HG03064 (cell line): ENCODE results near the gene CAPRIN2.
A peak's percentile ranks its signal among the peaks of the same experiment; 100 is the strongest.

Source experiments
- ATAC-seq: cut with Tn5 transposase; IDR thresholded peaks from one replicate; pipeline ENCODE4 v1.9.1; 2021; ENCODE audit warnings: low read depth; ENCODE audit not compliant: unreplicated experiment

CAPRIN2 gene, protein sequence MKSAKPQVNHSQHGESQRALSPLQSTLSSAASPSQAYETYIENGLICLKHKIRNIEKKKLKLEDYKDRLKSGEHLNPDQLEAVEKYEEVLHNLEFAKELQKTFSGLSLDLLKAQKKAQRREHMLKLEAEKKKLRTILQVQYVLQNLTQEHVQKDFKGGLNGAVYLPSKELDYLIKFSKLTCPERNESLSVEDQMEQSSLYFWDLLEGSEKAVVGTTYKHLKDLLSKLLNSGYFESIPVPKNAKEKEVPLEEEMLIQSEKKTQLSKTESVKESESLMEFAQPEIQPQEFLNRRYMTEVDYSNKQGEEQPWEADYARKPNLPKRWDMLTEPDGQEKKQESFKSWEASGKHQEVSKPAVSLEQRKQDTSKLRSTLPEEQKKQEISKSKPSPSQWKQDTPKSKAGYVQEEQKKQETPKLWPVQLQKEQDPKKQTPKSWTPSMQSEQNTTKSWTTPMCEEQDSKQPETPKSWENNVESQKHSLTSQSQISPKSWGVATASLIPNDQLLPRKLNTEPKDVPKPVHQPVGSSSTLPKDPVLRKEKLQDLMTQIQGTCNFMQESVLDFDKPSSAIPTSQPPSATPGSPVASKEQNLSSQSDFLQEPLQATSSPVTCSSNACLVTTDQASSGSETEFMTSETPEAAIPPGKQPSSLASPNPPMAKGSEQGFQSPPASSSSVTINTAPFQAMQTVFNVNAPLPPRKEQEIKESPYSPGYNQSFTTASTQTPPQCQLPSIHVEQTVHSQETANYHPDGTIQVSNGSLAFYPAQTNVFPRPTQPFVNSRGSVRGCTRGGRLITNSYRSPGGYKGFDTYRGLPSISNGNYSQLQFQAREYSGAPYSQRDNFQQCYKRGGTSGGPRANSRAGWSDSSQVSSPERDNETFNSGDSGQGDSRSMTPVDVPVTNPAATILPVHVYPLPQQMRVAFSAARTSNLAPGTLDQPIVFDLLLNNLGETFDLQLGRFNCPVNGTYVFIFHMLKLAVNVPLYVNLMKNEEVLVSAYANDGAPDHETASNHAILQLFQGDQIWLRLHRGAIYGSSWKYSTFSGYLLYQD

DNA sequence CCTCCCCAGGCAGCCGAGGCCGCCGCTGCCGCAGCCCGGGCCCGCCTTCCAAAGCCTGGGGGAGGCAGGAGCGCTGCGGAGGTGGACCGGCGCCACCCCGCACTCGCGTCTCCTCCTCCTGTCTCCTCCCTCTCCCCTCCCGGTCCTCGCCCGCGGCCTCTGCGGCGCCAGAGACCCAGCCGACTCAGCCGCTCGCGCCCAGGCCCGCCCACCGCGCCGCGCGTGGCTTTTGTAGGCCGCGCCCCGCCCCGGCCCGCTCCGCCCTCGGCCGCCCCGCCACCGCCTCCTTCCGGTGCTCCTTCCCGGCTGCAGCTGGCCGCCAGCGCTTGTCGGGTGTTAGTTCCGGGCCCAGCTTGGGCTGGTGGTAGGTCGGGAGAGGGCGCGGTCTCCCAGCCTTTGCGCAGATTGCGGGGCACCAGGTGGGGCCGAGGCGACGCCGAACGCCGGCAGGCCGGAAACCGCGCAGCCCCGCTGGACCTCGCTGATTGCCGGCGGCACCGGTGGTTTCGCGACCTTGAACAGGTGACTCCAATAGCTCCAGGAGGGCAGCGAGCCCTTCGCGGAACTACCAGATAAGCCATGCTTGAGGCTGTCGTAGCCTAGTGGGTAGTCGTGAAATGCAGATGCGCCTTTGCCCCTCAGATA, at the start of gene CAPRIN2:
TSS of gene CAPRIN2 (minus strand) at position 202 of the 645 bp plus-strand sequence. CDS start 1,431 bp downstream, outside the sequence.
- ATAC-seq = peak; percentile 96

DNA sequence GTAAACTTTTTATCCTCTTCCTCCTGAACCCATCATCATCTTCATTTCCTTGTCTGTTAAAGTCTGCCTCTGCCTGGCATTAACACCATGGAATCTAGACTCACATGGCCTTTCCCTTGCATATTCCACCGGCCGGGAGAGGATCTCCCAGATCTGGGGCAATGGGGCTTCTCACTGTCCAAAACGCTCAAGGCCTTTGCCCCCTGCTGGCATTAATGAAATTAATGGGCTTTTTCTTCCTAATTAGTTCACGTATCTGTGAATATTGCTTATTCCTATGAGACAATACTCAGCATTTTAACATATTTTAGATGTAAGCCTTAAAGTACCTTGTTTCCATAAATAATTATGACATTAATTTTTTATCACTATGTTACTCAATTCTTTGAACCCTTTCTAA, 42.9 kb upstream of the CAPRIN2 start:
- ATAC-seq = no peak

DNA sequence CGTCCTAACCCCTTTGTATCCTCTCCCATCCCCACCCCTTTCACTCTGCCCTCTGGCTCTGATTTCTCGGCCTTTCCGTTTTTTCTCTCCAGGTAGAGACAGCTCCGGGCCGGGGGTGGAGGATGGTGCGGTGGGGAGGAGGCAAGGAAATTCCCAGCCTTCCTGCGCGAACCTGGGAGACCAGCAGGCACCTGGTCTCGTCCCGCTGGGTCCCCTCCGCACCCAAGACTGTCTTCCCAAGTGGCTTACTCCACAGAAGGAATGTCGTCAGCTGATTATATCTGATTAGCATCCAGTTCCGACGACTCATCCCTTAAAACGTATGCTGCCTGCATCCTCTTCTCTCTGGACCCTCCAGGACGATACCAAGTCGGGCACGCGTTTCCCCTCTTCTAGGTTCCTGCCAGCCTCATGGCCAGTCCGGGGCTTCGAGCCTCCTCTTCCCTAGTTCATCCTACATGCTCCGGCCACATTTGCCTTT, 42.2 kb upstream of the CAPRIN2 start:
- ATAC-seq = no peak

DNA sequence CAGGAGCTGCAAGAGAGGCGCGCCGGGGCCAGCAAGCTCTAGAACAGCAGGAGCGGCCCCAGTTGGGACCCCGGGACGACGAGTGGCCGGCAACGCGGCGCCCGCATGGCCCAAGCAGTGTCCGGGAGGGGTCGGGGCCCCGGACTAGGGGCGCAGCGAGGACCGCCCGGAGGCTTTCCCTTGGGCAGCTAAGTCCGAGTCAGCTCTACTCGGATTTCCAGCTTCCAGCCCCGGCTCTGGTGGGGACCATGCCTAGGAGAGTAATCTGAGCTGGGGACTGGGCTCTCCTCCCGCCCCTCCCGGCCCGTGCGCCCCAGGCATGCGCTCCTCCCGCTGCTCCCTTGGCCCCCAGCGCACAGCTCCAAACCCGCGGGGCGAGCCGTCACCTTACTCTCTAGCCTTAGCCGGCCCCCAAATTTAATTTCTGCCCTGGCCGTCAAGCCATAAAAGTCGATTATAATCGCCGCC, 41.6 kb upstream of the CAPRIN2 start:
- ATAC-seq = peak; percentile 17

DNA sequence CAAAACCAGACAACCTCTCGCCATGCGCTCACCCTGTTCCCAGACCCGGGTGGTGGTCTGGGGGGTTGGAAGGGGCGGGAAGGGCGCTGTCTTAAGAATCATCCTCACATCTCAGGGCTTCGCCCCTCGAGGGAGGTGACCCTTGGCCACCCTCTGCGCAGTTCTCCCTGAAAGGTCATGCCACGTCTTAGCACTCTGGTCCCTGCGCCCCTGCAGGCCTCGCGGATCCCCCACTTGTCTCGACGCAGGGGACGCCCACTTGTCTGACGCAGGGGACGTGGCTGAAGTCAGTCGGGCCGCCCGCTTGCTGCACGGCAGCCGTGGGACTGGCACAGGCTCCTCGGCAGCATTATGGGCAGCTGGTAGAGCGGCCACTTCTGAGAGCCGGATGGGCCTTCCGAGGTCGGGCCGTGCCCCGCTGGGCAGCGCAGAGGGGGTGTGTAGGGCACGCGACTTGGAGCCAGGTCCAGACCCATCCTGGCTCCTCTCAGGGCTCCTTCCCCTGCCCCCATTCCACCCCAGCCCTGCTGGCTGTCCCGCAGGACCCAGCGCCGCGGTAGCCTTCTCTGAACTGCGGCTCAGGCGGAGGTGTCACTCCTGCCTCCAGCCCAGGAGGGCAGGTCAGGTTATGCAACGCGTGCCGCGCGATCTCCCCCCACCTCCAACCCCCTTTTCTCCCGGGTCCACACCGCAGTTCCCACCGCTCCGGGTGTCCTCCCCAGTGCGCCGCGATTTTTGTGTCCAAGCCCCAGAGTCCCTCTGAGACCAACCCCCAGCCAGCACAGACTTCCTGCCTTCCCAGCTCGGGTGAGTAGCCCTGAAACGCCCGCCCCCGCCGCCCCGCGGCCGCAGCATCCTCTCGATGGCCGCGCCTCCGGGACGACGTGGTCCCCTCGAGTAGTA, 40.9 kb upstream of the CAPRIN2 start:
- peak; percentile 85 for ATAC-seq

DNA sequence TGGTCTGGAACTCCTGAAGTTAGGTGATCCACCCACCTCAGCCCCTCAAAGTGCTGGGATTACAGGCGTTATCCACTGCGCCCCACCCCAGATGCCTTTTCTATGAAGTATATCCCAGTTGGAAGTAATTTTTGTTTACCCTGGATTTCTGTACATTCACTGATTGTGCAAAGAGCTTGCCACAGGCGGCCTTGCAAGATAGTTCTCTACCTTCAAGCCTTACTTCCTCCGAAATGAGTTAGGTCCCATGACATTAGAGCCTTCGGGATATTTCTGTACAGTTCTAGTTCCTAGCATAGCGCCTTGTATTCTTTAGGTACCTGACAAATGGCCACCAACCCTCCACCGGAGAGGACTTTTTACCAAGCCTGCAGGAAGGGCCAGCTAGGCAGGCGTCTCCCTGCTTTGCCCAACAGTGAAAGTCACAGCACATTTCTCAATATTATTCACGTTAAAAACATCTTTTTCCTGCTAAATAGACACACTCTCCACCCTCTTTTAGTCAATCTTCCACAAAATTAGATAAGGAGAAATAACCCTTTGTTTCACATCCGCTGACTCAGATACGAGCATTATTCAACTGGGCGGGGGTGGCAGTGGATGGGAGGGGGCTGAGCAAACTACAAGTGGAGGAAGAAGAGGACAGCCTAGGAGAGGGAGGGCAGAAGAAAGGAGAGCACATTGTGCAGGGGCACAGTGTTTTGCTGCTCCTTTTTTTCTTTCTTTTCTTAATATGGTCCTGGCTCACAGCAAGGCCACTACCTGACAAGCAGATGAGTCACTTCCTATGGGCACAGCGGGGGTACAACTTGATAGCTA, 40.0 kb upstream of the CAPRIN2 start:
- ATAC-seq = no peak

DNA sequence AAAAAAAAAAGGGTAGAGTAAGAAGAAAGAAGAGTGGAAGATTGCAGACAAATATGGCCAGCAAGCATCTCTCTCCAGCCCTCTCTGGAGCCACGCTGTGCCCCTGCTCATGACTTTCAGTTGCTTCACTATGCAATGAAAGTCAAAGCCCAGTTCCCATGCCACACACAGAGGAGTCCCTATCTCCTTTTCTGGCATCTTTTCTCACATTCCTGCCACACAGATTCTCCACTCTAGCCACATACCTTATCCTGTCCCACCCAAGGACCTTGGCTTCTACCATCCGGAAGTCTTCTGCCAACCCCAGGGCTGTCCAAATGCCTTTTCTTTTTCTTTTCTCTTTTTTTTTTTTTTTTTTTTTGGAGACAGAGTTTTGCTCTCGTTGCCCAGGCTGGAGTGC, 39.3 kb upstream of the CAPRIN2 start:
- no peak for ATAC-seq

DNA sequence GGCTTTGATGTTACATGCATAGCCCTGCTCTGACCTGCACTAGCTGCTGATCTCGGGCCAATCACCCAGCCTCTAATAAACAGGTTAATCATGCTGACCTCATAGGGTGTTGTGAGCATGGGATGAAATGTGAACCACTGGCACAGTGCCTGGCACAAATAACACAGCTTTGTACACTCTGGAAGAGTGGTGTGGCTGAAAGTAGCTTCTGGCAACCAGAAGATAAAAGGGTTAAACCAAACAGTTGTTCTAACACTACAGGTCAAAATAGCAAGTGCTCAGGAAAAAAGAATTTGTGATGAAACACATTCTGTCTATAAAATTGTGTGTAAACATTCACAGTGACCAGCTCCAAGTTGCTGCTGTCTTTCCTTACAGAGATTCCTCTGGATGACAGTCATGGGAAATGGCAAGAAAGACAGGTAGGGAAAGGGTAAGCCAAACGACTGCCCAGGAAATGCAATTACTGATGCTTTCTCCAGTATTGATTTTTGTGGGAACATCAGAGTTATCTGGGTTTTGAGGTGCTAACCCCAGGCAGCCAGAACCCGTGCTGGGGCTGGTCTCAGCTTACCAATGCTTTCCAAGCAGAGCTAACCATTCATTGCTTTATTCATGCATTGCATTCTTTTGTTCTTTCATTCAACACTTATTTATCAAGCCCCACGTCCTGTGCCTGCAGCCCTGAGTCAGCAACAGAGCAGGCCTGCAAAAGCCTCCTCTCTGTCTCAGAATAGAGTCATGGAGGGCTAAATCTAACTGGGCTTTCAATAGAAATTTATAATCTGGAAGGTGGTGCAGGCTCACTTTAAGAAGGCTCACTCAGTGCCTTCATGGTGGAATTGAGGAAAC, 38.1 kb upstream of the CAPRIN2 start:
- no peak for ATAC-seq

DNA sequence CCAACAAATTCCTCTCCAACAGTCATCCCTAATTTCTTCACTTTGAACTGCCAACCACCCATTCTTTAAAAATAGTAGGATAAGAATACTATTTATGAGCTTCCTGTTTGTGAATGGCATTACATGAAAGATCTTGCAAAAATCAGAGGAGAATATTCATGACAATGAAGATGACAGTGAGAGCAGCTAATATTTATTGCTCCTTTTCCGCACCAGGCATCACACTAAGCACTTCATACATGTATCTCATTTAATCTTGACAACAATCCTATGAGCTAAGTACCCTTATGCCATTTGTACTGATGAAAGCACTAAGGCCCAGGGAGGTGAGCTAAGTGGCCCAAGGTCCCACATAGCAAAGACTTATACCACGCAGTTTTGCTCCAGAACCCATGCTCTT, 37.3 kb upstream of the CAPRIN2 start:
- no peak for ATAC-seq

DNA sequence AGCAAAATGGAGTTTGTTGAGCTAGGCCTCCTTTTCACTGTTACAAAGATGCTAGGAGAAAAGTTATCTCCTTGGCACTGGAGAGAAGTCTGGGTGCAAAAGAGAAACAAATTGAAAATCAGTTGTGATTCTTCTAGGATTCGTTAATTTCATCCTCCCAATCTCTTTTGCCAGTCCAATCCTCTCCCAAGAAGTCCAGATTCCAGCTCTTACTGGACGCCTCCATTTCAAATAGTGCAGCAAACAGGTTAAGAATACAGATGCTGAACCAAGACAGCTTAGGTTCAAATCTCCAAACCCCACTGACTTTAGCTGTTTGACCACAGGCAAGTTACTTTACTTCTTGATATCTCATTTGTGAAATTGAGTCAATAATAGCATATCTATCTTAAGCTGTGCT, 34.0 kb upstream of the CAPRIN2 start:
- no peak for ATAC-seq

DNA sequence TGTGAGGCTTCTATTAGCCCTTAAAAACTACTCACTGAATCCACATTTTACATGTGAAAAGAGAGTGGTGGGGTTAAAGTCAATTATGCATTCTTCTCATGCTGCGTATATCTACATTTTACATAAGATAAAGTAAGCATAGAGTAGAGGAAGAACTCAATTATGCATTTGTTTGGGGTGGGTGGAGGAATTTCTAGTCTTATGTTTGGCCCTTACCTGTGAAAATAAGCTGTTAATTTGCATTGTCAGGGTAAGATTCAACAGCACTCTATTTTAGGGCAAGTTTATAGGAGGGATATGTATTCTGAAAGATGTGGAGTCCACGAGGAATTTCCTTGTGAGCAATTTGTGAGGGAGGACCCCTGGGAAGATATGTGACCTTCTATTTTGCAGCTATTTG, 30.9 kb upstream of the CAPRIN2 start:
- no peak for ATAC-seq

DNA sequence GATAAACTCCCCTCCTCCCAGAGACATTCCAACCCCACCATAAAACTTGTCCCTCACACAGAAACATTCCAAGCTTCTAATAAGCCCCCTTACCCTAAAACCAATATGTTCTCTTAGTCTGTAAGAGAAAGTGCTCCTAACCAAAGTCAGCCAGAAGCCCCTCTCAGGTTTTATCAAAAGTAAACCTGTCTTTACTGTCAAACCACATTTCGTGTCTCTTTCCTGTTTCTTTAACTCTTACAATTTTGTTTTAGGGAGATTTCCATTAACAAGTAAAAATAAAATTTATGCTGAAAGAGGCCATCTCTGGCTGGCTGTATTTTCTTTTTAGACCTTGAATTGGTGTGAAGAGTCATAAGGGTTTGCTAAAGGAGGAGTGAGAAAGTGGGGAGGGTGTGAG, 29.8 kb upstream of the CAPRIN2 start:
- no peak for ATAC-seq

DNA sequence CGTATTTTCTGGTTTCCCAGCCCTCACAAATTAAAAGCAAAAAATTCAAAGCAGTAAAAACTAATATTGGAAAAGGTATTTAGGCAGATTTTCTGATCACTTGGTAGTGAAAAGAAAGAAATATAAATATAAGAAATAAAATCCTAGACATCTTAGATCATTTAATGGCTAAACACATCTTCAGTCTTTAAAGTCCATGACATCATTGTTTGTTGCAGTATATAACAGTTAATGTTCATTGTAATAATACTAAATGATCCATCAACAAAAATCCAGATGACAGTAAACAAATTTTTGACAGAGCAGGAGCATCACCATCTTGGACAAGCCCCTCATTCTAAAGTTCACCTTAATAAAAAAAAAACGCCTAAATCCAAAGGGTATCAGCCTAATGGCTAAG, 29.2 kb upstream of the CAPRIN2 start:
- no peak for ATAC-seq

DNA sequence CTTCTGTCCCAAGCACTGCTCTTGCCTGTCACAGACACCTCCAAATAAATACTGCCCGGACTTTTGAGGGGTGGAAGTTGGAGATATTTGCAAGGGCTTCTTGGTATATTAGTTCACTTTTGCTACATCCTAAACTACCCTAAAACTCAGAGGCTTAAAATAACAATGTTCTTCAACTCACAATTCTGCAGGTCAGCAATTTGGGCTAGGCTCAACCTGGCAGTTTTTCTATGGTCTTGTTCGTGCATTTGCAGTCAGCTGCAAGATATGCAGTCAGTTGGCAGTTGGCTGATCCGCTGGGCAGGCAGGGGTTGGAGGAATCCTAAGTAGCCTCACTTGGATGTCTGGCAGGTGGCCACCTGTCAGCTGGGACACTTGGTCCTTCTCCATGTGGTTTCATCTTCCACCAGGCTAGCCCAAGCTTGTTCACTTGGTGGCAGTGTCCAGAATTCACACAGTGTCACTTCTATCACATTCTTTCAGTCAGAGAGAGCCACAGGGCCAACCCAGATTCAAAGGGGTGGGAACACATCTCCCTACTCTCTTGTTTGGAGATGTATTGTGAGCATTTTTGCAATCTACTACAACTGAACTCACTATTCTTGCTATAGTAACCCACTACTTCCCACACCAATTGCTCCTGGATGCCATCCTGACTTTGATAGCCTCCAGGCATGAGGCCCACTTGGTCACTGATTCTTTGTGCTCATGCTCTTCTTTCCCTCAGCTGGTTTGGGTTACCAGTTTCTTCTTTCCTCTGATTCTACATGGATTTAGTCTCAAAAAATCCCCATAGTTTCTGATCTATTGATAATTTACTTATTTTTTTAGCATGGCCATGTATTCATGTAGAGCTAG, 27.8 kb upstream of the CAPRIN2 start:
- ATAC-seq = no peak

DNA sequence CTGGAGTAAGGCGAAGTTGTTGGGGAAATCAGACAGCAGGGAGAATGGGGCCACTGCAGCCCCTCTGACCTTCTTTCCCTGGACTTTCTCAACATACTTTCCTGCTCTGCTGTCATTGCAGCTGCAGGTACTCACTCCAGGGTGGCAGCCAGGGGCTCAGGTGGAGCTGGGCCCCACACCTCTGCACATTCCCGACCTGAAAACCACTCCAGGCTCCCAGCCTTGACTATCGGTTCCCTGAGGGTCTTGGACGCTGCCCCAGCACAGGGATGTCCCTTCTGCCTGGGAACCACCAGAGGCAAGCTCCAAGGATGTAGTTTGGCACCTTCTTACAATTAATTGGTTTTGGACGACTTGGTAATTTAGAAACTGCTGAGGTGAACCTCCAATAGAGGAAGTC, 24.8 kb upstream of the CAPRIN2 start:
- ATAC-seq = no peak

DNA sequence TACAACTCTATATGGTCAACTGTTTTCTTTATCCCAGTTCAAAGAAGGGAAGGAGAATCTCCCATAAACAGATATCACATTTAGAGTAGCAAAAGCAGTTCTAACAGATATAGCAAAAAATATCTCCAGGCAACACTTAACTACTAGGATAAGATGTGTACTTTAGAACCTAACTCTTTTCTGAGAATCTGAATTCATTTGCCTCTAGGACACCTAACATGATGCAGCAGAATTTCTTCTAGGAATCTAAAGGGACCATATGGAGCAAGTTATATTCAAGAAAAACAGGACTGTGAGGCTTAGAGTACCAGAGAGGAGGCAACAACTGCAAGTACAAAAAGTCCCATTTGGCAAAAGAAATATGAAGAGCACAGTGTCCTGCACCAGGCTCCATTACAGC, 24.4 kb upstream of the CAPRIN2 start:
- no peak for ATAC-seq

DNA sequence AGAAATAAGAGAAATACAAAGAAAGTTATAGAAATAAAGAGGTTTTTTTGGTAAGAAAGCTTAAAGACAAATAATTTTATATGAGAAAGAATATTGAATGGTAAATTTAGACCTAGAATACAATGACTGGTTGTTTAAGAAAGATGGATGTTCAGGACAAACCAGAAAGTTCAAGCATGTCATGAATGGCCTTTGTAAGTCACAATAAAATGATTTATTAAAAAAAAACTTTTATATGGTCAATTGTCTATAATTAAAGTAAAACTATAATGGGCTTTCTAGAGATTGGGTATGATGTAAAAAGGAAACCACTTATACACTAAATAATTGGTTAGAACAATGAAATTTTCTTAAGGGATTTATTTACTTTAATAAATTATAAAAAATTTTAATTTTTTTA, 19.8 kb upstream of the CAPRIN2 start:
- no peak for ATAC-seq
